Ascending aorta (tissue), 2 donors: ENCODE measurements around the gene CYSTM1. TPM values are rescaled to one million over a fixed set of nuclear protein-coding genes. Genes with fewer than 3 reads are reported as not detected.
"Not testable (repeated sequence)": the region's sequence is repeated elsewhere in the genome, so short reads cannot be mapped to it uniquely, and the experiment has no call there.

Experiments
- DNase-seq, 2 donors: peaks; one replicate each; pipeline ENCODE4 v3.0.0-alpha.2; 2019; ENCODE audit warnings: low spot score in 2 of 2
- H3K27ac ChIP-seq, 2 donors: fragments of 200-600 bp; sonication (generic); one replicate each; pipeline ENCODE4 v1.5.1; 2016 to 2017; ENCODE audit warnings: mild to moderate bottlenecking in 1 of 2
- H3K27me3 ChIP-seq: fragments of 200-600 bp; sonication (generic); one replicate; pipeline ENCODE4 v1.5.1; 2017
- H3K36me3 ChIP-seq, 2 donors: fragments of 200-600 bp; sonication (generic); one replicate each; pipeline ENCODE4 v1.5.1; 2016
- H3K4me1 ChIP-seq, 2 donors: fragments of 200-600 bp; sonication (generic); one replicate each; pipeline ENCODE4 v1.5.1; 2016 to 2017; ENCODE audit warnings: mild to moderate bottlenecking in 1 of 2
- H3K4me3 ChIP-seq, 2 donors: fragments of 200-600 bp; sonication (generic); one replicate each; pipeline ENCODE4 v1.5.1; 2016 to 2017; ENCODE audit warnings: mild to moderate bottlenecking in 1 of 2
- H3K9me3 ChIP-seq, 2 donors: fragments of 200-600 bp; sonication (generic); one replicate each; pipeline ENCODE4 v1.5.1; 2016
- CTCF ChIP-seq, 3 experiments: fragments of 200-600 bp in 2 of 3; fragments of 450-650 bp in 1 of 3; sonication (generic) in 2 of 3; IDR thresholded peaks; one replicate each; pipeline ENCODE4 v1.5.1; 2016 to 2019; ENCODE audit warnings: antibody characterized with exemption in 3 of 3, mild to moderate bottlenecking in 1 of 3, moderate library complexity in 1 of 3
- intact Hi-C: fragments of 100-400 bp; cut with DNase I; formaldehyde crosslinking; loops from one replicate; pipeline ENCODE4 v1.15.1; 2023
- total RNA-seq: library from RNA; depleted of rRNA; stranded (reverse); fragments of >200 nt; gene quantifications from one replicate; pipeline ENCODE4 v1.1.0, GENCODE V29; 2016

CYSTM1 gene
- total RNA-seq, 1 donor from 2014 or later, result 66.3 TPM

GRCh38 chr5:140150201-140150600 lies 24.8 kb upstream of the CYSTM1 start:
- Histone ChIP-seq H3K4me1 (peaks cover 11 to 17% of the 10 kb centered on the region in 2 donors), H3K27ac (no peak overlapping the region), H3K27me3 (no peaks in the 10 kb centered on the region), H3K4me3 (no peak overlapping the region), H3K36me3 (no peaks in the 10 kb centered on the region), H3K9me3 (no peaks in the 10 kb centered on the region)
- DNase-seq, result no peak
- intact Hi-C loops, result no loop called here
- no peak for TF ChIP-seq CTCF (IDR thresholded peaks at IDR 0.05)

- Histone ChIP-seq H3K27me3 (no peaks in the 10 kb centered on the region), H3K9me3 (no peaks in the 10 kb centered on the region), H3K4me3 (no peak overlapping the region), H3K27ac (no peak overlapping the region), H3K4me1 (peaks cover 3 to 7% of the 10 kb centered on the region in 2 donors), H3K36me3 (no peaks in the 10 kb centered on the region)
- no peak for TF ChIP-seq CTCF (IDR thresholded peaks at IDR 0.05)
- peak in 1 of 2 donors; percentile 40 for DNase-seq
- intact Hi-C loops, result no loop called here
Measured at GRCh38 chr5:140151144-140152021, 23.6 kb upstream of the CYSTM1 start.

- intact Hi-C loops, result no loop called here
- H3K27ac ChIP-seq, result no peak overlapping the region
- no peaks in the 10 kb centered on the region for H3K36me3 ChIP-seq
- no peak overlapping the region for H3K4me3 ChIP-seq
- H3K27me3 ChIP-seq, result no peaks in the 10 kb centered on the region
- no peak for TF ChIP-seq CTCF (IDR thresholded peaks at IDR 0.05)
- peak in 1 of 2 donors; percentile 56 for DNase-seq
- H3K4me1 ChIP-seq, result peaks cover 0 to 10% of the 10 kb centered on the region in 2 donors
- H3K9me3 ChIP-seq, result no peaks in the 10 kb centered on the region
Measured at GRCh38 chr5:140152022-140152999, 22.7 kb upstream of the CYSTM1 start.

GRCh38 chr5:140153255-140153654 lies 21.7 kb upstream of the CYSTM1 start:
- no peak for TF ChIP-seq CTCF (IDR thresholded peaks at IDR 0.05)
- Histone ChIP-seq H3K36me3 (no peaks in the 10 kb centered on the region), H3K27ac (no peak overlapping the region), H3K4me1 (peaks cover 0 to 14% of the 10 kb centered on the region in 2 donors), H3K9me3 (no peaks in the 10 kb centered on the region), H3K27me3 (no peaks in the 10 kb centered on the region), H3K4me3 (no peak overlapping the region)
- intact Hi-C loops, result no loop called here
- DNase-seq, result no peak

- H3K4me1 ChIP-seq, result peaks cover 0 to 14% of the 10 kb centered on the region in 2 donors
- no peak for TF ChIP-seq CTCF (IDR thresholded peaks at IDR 0.05)
- no peaks in the 10 kb centered on the region for H3K9me3 ChIP-seq
- intact Hi-C loops, result no loop called here
- H3K27me3 ChIP-seq, result no peaks in the 10 kb centered on the region
- no peaks in the 10 kb centered on the region for H3K36me3 ChIP-seq
- DNase-seq, result no peak
- no peak overlapping the region for H3K27ac ChIP-seq
- no peak overlapping the region for H3K4me3 ChIP-seq
Measured at GRCh38 chr5:140153905-140154304, 21.1 kb upstream of the CYSTM1 start.

GRCh38 chr5:140154710-140155381 lies 20.1 kb upstream of the CYSTM1 start:
- intact Hi-C loops, result loop anchor here (5.0 kb wide), 1 partner anchor 368 kb away; no protein-coding TSS in a partner anchor
- not testable (repeated sequence) for H3K9me3 ChIP-seq, H3K27me3 ChIP-seq, H3K27ac ChIP-seq, DNase-seq, H3K4me3 ChIP-seq, H3K36me3 ChIP-seq
- H3K4me1 ChIP-seq, result peaks cover 0 to 14% of the 10 kb centered on the region in 2 donors
